ENCODE measurements around the gene CACNG1.
A peak's percentile ranks its signal among the peaks of the same experiment; 100 is the strongest.
"Not testable (repeated sequence)": the region's sequence is repeated elsewhere in the genome, so short reads cannot be mapped to it uniquely, and the experiment has no call there.

Gene CACNG1

DNA sequence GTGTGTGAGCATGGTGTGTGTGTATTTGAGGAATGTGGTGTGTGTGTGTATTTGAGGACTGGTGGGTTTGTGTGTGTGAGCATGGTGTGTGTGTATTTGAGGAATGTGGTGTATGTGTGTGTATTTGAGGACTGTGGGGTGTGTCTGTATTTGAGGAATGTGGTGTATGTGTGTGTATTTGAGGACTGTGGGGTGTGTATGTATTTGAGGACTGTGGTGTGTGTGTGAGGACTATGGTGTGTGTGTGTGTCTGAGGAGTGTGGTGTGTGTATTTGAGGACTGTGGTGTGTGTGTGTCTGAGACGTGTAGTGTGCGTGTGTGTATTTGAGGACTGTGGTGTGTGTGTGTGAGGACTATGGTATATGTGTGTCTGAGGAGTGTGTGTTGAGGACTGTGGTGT lies 18.0 kb upstream of the CACNG1 start:
- no peak for DNase-seq

DNA sequence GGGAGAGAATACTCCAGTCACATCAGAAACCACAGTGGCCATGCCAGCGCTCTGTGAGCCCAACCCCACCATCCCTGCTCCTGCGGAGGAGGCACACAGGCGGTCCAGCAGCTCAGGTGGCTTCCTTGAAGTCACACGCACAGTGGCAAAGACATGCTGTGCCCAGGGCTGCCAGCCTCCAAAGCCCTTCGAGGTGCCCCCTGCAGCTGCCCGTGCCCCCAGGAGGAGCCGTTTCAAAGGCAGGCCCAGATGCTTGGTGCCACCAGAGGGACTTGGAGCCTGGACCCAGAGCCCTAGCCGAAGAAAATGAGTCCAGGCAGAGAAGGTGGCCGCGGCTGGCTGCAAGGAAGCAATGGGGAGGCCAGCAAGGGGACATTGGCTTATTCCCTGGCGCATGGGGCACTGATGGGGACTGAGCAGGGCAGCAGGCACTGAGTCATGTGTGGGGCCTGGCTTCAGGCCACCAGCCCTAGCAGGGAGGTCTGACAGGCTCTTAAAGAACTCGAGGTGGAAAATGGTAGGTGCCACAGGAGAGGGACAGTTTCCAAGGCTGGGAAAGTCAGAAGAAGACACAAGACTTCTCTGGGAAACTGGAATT lies 17.2 kb upstream of the CACNG1 start:
- no peak for DNase-seq

DNA sequence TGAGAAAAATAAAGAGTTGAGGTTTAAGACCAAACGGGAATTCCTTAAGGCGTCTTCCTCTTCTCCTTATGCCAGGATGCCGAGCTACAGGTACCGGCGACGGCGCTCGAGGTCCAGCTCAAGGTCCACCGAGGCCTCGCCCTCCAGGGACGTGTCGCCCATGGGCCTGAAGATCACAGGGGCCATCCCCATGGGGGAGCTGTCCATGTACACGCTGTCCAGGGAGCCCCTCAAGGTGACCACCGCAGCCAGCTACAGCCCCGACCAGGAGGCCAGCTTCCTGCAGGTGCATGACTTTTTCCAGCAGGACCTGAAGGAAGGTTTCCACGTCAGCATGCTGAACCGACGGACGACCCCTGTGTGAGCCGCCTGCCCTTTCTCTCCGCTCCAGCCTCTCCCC lies 13.7 kb upstream of the CACNG1 start:
- DNase-seq: no peak

GRCh38 chr17:67032382-67032781 lies 12.0 kb upstream of the CACNG1 start:
- DNase-seq: no peak

GRCh38 chr17:67032985-67033384 lies 11.4 kb upstream of the CACNG1 start:
- DNase-seq: no peak

DNA sequence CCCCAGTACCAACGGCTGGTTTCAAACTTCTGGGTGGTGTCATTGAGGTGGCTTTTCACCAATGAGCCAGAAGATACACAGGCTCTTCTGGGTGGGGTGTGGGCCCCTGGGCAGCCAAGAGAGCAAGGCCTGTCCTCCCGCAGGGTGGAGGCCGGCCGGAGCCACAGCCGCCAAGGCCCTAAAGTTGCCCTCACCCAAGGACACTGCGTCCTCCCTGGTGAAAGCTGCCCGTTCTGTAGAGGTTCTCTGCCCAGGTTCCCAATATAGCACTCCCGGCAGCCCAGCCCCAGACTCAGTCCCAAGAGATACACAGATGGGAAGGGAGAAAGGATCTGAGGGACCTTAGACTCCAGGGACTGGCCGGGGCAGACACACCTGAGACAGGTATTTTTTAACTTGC lies 10.7 kb upstream of the CACNG1 start:
- no peak for DNase-seq

GRCh38 chr17:67035131-67036083 lies 8.9 kb upstream of the CACNG1 start:
- DNase-seq: no peak

DNA sequence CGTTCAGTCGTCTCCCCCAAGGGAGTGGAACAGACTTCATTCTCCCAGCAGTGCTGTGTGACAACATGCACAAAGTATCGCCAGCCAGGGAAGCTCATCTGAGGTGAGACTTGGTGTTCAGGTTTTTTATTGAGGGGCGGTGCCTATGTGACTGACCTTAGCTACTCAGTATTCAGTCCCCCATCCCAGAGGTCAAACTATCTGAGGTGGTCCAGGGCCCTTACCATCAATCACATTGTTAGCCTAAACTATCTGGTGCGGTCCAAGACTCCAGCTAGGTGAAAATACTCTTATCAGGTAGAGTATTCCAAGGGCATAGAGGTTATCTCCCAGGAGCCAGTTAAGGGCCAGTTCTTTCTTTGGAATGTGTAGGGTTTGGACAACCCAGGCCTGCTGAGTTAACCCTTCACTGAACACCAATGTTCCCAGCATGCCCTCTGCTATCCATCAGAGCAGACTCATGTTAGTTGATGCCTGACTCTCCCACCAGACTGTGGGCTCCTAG lies 5.4 kb upstream of the CACNG1 start:
- no peak for DNase-seq

DNA sequence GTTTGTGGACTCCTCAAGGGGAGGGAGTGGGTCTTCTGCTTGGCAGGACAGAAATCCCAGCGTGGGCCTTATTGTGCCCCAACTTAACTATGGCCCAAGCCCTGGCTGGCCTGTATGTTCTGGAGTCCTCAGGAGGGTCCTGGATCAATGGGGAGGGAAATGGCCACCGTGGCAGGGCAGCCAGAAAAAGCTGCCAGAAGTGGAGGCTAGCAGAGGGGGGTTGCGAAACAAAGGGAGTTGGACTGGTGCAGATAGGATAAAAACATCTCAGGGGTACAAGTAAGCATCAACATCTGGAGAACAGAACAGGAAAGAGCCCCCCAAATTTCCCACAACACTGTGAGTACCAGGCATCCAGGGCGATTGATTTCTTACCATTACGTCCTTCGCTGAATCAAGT lies 3.7 kb upstream of the CACNG1 start:
- no peak for DNase-seq

- DNase-seq: not testable (repeated sequence)
Measured at GRCh38 chr17:67041119-67041518, 3.2 kb upstream of the CACNG1 start.

GRCh38 chr17:67041531-67041930 lies 2.8 kb upstream of the CACNG1 start:
- DNase-seq: no peak

DNA sequence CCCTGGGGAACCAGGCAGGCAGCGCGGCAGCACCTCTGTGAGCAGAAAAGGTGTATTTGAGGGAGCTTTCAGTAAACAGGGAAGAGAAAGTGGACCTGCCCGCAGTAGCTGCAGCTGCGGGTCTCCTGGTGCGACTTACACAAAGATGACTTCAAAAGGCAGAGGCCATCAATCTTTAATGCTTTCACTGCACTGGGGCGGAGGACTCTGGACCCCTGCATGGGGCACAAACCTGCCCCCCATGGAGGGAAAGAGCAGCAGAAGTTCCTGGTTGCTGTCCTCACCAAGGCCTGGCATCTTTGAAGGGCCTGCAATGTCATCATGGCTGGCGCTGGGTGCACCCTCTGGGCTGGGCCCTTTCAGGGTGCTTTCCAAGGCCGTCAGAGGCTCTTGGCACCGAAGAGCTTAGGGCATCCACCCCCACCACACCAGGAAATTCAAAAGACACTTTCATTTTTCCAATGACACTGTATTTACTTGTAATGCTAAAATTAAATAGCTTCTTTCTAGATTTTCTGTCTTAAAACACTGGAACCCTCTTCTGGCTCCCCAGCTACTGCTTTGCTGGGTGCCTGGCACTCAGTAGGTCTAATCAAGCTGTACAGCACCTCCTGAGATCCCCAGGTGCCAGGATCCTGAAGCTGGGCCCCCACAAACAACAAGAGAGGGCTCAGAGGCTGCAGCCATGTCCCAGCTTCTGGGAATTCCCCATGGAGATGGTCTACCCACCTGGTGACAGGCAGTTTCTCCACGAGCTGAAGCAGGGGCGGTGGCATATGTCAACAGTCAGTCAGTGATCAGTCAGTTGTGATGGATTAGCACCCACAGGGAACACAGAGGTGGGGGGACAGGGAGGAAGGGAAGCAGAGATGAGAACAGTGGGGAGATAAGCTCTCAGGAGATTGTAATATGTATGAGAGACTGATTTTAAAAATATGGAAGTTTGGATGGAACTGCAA lies 2.1 kb upstream of the CACNG1 start:
- DNase-seq: no peak

DNA sequence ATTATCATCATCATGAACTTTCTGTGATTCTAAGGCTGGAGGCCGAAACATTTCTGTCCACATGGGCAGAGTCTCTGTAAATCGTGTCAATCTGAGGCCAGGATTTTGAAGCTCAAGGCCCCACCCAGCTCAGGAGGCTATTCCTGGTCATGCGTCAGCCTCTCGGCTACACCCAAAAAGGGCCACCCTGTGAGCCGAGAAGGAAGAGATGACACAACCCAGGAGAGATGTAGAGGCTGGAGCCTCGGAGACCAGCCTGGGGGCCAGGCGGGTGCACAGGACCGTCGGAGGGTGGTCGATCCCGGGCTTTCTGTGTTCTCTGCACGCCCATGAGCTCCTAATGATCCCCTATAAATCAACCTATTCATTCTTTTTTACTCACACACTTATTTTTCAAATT lies 1.1 kb upstream of the CACNG1 start:
- DNase-seq: no peak

DNA sequence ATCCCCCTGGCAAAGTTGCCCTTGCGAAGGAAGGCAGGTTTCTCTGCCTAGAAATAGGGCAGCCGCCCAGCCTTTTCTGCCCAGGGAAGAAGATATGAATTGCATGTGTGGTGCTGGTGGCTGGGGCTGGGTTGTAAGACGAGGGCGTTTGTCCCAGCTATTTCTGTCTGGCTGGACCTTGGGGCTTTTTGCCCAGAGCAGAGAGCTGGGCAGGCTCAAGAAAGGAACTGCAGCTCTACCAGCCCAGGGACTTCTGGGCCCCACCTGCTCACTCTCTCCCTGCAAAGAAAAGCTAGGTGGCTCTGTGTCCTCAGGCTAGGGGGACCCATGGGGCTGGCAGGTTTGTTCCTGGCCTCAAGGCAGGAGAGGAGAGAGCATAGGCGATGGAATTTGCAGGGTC lies 586 bp downstream of the CACNG1 start:
- no peak for DNase-seq

DNA sequence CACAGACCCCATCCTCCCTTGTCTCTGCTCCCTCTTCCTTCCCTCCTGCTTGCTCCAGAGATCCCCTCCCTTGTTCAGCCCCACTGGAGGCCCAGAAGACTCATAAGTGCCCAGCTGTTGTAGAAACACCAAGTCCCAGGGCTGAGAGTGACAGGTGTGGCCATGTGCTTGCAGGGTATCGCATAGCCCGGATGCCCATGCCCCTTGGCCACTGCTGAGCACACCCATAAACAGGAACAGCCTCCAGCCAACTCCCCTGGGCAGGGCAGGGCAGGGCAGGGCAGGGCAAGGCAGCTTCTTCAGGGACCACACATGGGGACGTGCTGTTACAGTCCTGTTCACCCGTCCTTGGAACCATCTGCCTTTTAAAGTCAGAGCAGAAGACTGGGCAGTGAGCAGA lies 2.0 kb downstream of the CACNG1 start:
- no peak for DNase-seq

- DNase-seq: no peak
Measured at GRCh38 chr17:67047382-67047781, 3.0 kb downstream of the CACNG1 start.

GRCh38 chr17:67049025-67049739 lies 4.8 kb downstream of the CACNG1 start:
- DNase-seq: peak; percentile 2

DNA sequence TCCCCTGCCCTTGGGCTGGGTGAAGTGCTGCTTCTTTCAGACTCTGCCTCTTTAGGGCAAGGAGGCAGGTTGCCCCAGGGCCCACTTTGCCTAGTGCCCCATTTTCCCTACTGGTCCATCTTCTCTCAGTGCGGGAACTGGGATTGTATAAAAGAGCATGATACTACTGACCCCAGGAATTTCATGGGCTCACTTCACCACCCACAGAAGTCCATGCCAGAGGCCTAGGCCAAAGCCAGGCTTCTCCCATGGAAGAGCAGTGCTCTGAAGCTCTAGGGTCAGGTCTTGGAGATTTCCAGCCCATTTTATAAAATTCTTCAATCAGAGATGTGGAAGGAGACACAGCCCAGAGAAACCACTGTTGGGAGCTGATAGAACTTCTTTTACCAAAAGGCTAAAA lies 5.7 kb downstream of the CACNG1 start:
- no peak for DNase-seq

GRCh38 chr17:67050471-67051154 lies 6.3 kb downstream of the CACNG1 start:
- no peak for DNase-seq

DNA sequence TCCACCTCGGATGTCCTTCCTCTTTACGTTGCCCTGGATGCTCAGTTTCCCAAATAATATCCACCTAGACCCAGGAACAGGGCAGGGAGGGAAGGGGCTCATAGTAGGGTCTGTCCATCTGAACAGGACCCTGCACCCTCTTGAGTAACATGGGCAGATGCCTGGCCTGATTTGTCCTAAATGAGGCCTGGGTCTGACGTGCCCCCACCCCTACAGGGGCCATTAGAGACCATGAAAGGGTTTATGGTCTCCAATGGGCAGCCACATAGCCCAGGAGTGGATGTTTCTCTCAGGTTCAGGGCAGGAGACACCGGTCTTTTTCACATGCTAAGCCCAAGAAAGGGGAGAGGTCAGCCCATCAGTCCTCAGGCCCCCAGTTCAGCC lies 6.8 kb downstream of the CACNG1 start:
- DNase-seq: no peak

DNA sequence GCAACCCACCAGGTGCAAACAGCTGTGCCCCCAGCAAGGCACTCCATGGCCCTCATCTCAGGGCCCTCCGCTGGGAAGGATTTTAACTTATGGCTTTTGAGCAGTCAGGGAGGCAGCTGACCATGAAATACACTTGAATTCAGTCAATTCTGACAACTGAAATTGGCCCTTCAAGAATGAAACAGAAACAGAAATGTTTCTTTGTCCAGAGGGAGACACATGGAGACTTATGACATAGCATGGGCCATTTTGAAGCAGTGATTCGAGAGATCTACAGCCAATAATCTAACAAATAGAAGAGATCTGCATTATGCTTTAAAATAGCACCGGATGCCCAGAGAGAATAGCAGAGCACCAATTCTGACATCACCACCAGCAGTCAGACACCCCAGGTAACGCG lies 7.5 kb downstream of the CACNG1 start:
- DNase-seq: no peak

Data from OCI-M1 (cell line).